ENCODE results near the gene RRM2.

The RRM2 gene

DNA sequence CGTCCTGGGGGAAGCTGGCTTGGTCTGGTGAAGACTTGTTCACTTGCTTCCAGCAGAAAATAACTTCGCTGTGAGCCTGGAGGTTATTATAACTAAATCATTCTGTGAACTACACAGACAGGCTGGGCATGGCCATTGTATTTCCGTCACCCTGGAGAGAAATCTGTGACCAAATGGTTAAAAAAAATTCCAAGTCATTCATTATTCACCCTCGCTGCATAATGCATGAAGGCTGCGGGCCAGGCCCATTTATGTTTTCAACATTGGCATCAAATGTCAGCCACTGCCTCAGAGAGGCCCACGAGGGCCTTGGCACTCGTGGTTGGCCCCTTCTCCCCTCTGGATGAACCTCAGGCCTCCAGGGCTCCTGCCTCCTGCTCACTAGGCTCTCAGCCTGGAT, 57.7 kb downstream of the RRM2 start:
- Histone ChIP-seq H3K36me3 (no peaks in the 10 kb centered on the region), H3K4me3 (no peak overlapping the region), H3K27ac (no peak overlapping the region), H3K4me1 (no peaks in the 10 kb centered on the region), H3K9me3 (peaks cover 0 to 4% (median 0%) of the 10 kb centered on the region in 3 donors), H3K27me3 (no peaks in the 10 kb centered on the region)
- DNase-seq, result no peak
- TF ChIP-seq, protein P1, sequence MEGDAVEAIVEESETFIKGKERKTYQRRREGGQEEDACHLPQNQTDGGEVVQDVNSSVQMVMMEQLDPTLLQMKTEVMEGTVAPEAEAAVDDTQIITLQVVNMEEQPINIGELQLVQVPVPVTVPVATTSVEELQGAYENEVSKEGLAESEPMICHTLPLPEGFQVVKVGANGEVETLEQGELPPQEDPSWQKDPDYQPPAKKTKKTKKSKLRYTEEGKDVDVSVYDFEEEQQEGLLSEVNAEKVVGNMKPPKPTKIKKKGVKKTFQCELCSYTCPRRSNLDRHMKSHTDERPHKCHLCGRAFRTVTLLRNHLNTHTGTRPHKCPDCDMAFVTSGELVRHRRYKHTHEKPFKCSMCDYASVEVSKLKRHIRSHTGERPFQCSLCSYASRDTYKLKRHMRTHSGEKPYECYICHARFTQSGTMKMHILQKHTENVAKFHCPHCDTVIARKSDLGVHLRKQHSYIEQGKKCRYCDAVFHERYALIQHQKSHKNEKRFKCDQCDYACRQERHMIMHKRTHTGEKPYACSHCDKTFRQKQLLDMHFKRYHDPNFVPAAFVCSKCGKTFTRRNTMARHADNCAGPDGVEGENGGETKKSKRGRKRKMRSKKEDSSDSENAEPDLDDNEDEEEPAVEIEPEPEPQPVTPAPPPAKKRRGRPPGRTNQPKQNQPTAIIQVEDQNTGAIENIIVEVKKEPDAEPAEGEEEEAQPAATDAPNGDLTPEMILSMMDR (IDR thresholded peaks at IDR 0.05), result no peak
- intact Hi-C loops (cut with DNase I; ENCODE audit: low total_unique reads), result no loop called here
